HFF-Myc (cell line): ENCODE data around the gene APOF.
A peak's percentile ranks its signal among the peaks of the same experiment; 100 is the strongest.
"Not testable (repeated sequence)": the region's sequence is repeated elsewhere in the genome, so short reads cannot be mapped to it uniquely, and the experiment has no call there.

Experiments used
- DNase-seq: peaks from one replicate; pipeline ENCODE4 v3.0.0-alpha.2; 2011; ENCODE audit warnings: low read depth; ENCODE audit errors: extremely low read depth
- H3K4me3 ChIP-seq: replicated peaks from 2 replicates; pipeline ENCODE4 v1.5.1; 2011; ENCODE audit warnings: low read depth, mild to moderate bottlenecking, control low read depth, low read length
- TF ChIP-seq, protein P1 (sequence below): IDR thresholded peaks from 2 replicates; pipeline ENCODE4 v1.5.1; 2012; ENCODE audit warnings: mild to moderate bottlenecking, low read depth, low read length, control low read depth; ENCODE audit errors: missing control alignments

Gene APOF

GRCh38 chr12:56361487-56362129, 1.0 kb downstream of the APOF start:
- no peak for DNase-seq
- no peak overlapping the region for H3K4me3 ChIP-seq

DNA sequence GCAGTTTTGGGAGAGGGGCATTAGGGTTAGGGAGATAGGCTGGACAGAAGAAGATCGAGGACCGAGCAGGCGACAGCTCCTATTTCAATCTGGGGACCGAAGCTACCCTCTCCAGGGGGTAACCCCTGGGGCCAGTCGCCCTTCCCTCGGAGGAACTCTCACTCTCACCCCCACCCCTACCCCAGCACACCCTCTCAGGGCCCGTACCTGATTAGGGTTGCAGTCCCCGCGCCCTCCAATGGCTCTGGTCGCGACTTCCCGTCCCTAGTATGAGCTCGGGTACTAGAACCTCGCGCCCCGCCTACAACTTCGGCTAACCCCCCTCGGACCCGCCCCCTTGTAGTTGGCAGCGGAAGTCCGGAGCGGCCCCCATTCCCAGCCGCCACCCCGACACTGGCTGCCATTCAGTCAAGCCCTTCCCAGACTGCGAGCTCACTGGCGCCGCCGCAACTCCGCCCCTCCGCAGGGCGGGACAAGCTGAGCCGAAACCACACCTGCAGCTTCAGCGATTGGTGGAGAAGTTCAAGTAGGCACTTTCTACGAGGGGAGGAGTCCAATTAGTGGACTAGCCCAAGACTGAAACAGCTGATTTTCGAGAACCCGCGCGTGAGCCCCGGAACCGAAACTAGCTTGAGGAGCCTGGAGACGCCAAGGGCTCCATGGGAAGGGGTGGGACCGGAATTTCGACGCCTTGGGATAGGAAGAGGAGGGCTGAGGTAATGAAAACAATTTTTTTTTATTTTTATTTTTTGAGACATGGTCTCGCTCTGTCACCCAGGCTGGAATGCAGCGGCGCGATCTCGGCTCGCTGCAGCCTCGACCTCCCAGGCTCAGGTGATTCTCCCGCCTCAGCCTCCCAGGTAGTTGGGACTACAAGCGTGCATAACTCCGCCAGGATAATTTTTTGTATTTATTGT, 2.5 kb downstream of the APOF start, which contains the start of gene STAT2:
STAT2 (minus strand) TSS at position 257 of the 917 bp plus-strand sequence. CDS start 3,536 bp downstream, outside the sequence.
- H3K4me3 ChIP-seq: peak within 1 kb of the TSS; percentile 61
- DNase-seq: peak; percentile 100
- TF ChIP-seq, protein P1, sequence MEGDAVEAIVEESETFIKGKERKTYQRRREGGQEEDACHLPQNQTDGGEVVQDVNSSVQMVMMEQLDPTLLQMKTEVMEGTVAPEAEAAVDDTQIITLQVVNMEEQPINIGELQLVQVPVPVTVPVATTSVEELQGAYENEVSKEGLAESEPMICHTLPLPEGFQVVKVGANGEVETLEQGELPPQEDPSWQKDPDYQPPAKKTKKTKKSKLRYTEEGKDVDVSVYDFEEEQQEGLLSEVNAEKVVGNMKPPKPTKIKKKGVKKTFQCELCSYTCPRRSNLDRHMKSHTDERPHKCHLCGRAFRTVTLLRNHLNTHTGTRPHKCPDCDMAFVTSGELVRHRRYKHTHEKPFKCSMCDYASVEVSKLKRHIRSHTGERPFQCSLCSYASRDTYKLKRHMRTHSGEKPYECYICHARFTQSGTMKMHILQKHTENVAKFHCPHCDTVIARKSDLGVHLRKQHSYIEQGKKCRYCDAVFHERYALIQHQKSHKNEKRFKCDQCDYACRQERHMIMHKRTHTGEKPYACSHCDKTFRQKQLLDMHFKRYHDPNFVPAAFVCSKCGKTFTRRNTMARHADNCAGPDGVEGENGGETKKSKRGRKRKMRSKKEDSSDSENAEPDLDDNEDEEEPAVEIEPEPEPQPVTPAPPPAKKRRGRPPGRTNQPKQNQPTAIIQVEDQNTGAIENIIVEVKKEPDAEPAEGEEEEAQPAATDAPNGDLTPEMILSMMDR: no peak

More at GRCh38 chr12:56361487-56362129, 1.0 kb downstream of the APOF start:
- TF ChIP-seq, protein P1: no peak

- peak overlapping the region; percentile 61 for H3K4me3 ChIP-seq
- TF ChIP-seq, protein P1: no peak
- DNase-seq: peak; percentile 66
These were observed 3.7 kb downstream of the APOF start for GRCh38 chr12:56358836-56359532.

DNA sequence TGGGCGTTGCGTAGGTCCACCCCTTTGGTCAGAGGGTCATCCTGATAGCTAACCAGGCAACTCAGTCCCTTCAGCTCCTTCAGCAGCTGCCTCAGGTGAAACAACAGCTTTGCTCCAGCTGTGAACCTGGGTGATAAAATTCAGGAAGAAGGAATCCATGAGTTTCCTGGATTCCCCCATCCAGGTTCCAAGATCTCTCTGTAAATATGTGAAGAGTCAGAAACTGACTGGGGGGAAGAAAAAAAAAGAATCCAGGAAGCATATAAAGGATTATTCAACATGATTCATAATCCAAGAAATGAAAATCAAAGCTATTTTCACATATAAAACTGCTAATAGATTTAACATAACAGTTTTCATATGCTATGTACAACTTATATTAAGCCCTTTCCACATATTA, 11.3 kb downstream of the APOF start:
- no peak overlapping the region for H3K4me3 ChIP-seq
- no peak for DNase-seq
- TF ChIP-seq, protein P1: no peak

DNA sequence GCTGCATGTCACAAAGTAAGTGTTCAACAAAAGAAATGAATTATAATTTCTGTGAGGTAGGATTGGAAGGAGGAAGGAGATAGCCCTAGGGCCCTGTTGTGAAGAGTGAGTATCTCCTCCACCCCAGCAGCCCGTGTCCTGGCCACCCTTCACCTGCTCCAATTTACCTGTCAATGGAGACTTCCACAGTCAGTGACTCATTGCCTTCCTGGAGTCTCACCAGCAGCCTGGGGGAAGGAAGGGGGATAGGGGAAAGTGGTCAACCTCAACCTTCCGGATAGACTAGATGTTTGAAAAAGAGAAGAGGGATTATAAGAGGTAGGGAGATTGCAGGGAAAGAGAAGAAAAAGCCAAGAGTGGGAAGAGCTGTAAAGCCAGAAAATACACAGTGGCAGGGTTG, 12.0 kb downstream of the APOF start:
- no peak for DNase-seq
- no peak overlapping the region for H3K4me3 ChIP-seq
- TF ChIP-seq, protein P1: no peak

DNA sequence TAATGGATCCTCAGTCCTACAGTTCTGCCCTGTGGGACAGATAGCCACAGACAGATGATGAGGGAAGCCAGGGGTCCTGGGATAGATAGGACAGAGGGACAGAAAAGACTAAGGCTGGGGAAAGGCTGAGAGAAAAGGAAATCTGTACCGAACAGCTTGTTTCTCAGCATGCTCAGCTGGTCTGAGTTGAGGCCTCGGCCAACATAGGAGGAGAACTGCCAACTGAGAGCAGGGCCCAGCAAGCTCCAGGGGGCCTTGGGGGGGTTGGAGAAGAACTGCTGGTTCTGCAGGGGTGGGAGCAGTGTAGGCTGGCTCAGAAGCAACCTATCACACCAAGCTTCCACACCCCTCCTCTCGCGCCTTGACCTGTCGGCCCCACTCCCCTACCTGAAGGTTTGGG, 13.9 kb downstream of the APOF start:
- TF ChIP-seq, protein P1: no peak
- H3K4me3 ChIP-seq: no peak overlapping the region
- DNase-seq: no peak

DNA sequence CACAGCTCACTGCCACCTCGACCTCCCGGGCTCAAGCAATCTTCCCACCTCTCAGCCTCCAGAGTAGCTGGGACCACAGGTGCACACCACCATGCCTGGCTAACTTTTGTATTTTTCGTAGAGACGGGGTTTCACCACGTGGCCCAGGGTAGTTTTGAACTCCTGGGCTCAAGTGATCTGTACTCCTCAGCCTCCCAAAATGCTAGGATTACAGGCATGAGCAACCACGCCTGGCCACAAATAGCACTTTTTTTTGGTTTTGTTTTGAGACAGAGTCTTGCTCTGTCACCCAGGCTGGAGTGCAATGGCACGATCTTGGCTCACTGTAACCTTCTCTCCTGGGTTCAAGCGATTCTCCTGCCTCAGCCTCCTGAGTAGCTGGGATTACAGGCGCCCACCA, 15.4 kb downstream of the APOF start:
- DNase-seq, H3K4me3 ChIP-seq: not testable (repeated sequence)
